K562 (cell line): ENCODE results near the gene KCNAB1. TPM values are rescaled to one million over a fixed set of nuclear protein-coding genes. Genes with fewer than 3 reads are reported as not detected.

Source experiments
- HDAC1 ChIP-seq, 2 experiments: fragments of 450-650 bp; IDR thresholded peaks; 2 replicates each; pipeline ENCODE4 v1.6.1; 2016 to 2017; ENCODE audit warnings: inconsistent platforms in 1 of 2, mild to moderate bottlenecking in 1 of 2, moderate library complexity in 1 of 2
- ILK ChIP-seq: fragments of 450-650 bp; IDR thresholded peaks from 2 replicates; pipeline ENCODE4 v1.6.1; 2016; ENCODE audit warnings: missing genetic modification characterization, low read depth, mild to moderate bottlenecking, missing compliant biosample characterization, moderate library complexity, borderline replicate concordance
- MEF2D ChIP-seq: conservative IDR thresholded peaks from 2 replicates; pipeline ENCODE4 v1.6.1; 2016; ENCODE audit warnings: low read depth, missing genetic modification characterization, missing compliant biosample characterization
- ZBTB33 ChIP-seq: sonication (generic); formaldehyde crosslinking; IDR thresholded peaks from 2 replicates; pipeline ENCODE4 v1.8.1; 2023; ENCODE audit warnings: mild to moderate bottlenecking, missing genetic modification reagents
- ZNF146 ChIP-seq: IDR thresholded peaks from one replicate; pipeline ENCODE4 v1.6.1; 2018; ENCODE audit warnings: missing compliant biosample characterization; ENCODE audit not compliant: unreplicated experiment
- polyA plus RNA-seq, 8 experiments: library from polyadenylated mRNA; depleted of rRNA in 4 of 8; stranded (reverse) in 5 of 8; unstranded in 3 of 8; fragments of >200 nt; fragmentation: Nextera tagmentation in 2 of 8; fragmentation: Illumina TruSeq in 1 of 8; extraction: Ambion mirVana in 2 of 8; extraction: Trizol in 1 of 8; gene quantifications; 2 replicates each; pipeline versions ENCODE4 v1.2.1 to v1.2.3, GENCODE V29; 2011 to 2014; ENCODE audit warnings: inconsistent platforms in 1 of 8, missing spikeins in 1 of 8
- total RNA-seq, 7 experiments: library from RNA; depleted of rRNA in 6 of 7; stranded (reverse); fragments of >200 nt in 6 of 7; fragmentation: Illumina TruSeq in 2 of 7; extraction: Trizol in 2 of 7; gene quantifications; 2 replicates each; pipeline versions ENCODE4 v1.2.1 to v1.2.3, GENCODE V29; 2011 to 2021; ENCODE audit warnings: low replicate concordance in 1 of 7
- TF ChIP-seq, protein P1 (sequence below), 3 experiments: fragments of 200-800 bp in 1 of 3; fragments of 250-450 bp in 1 of 3; fragments of 450-650 bp in 1 of 3; sonication (Bioruptor Pico) in 1 of 3; sonication (Bioruptor generic) in 1 of 3; formaldehyde crosslinking in 1 of 3; IDR thresholded peaks; 2 replicates each; pipeline versions ENCODE4 v1.6.1 to v1.8.0; 2016 to 2022; ENCODE audit warnings: mild to moderate bottlenecking in 2 of 3, missing genetic modification characterization in 2 of 3, missing compliant biosample characterization in 1 of 3, moderate library complexity in 1 of 3

The KCNAB1 gene
- total and polyA plus RNA-seq, 9 of the 15 experiments (the other 6 are each of a cell fraction or from before 2014, with no cell fraction given): 0.14 to 1.2 (median 0.51) TPM

- TF ChIP-seq ZNF146 (no peak), MEF2D (tag) (no peak), ILK (no peak), ZBTB33 (CRISPR knock-in tag) (peak; percentile 20; the same call in 1 of the 2 replicates), HDAC1 (IDR thresholded peaks at IDR 0.05) (no peak)
- TF ChIP-seq, protein P1, sequence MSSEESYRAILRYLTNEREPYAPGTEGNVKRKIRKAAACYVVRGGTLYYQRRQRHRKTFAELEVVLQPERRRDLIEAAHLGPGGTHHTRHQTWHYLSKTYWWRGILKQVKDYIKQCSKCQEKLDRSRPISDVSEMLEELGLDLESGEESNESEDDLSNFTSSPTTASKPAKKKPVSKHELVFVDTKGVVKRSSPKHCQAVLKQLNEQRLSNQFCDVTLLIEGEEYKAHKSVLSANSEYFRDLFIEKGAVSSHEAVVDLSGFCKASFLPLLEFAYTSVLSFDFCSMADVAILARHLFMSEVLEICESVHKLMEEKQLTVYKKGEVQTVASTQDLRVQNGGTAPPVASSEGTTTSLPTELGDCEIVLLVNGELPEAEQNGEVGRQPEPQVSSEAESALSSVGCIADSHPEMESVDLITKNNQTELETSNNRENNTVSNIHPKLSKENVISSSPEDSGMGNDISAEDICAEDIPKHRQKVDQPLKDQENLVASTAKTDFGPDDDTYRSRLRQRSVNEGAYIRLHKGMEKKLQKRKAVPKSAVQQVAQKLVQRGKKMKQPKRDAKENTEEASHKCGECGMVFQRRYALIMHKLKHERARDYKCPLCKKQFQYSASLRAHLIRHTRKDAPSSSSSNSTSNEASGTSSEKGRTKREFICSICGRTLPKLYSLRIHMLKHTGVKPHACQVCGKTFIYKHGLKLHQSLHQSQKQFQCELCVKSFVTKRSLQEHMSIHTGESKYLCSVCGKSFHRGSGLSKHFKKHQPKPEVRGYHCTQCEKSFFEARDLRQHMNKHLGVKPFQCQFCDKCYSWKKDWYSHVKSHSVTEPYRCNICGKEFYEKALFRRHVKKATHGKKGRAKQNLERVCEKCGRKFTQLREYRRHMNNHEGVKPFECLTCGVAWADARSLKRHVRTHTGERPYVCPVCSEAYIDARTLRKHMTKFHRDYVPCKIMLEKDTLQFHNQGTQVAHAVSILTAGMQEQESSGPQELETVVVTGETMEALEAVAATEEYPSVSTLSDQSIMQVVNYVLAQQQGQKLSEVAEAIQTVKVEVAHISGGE (CRISPR knock-in tag; IDR thresholded peaks at IDR 0.05): peak in 1 of 3 experiments; percentile 83; a peak in 2 of 6 replicates
- TF ChIP-seq, all 486 proteins: peak for 9
These were observed 336.4 kb downstream of the KCNAB1 start (continued) for GRCh38 chr3:156456771-156457224.
